Caco-2 (cell line): ENCODE measurements around the gene CD5L. TPM values are rescaled to one million over a fixed set of nuclear protein-coding genes. Genes with fewer than 3 reads are reported as not detected.

Source experiments
- BruUV-seq: library from RNA; stranded (reverse); fragments of 400-500 nt; replicated peaks from 2 replicates; lab custom pipeline; 2021; lab: Mats Ljungman, UMichigan
- CTCF ChIA-PET: fragments of 300-600 bp; sonication (Branson Sonifier 250); formaldehyde crosslinking; loops from one replicate; lab custom pipeline; 2022; ENCODE audit warnings: antibody characterized with exemption; lab: Charles Lee
- POLR2A ChIA-PET: fragments of 300-600 bp; sonication (Branson Sonifier 250); formaldehyde crosslinking; loops from one replicate; lab custom pipeline; 2022; ENCODE audit warnings: antibody characterized with exemption; lab: Charles Lee
- DNase-seq, 2 experiments: peaks; one replicate each; pipeline versions ENCODE4 v3.0.0 to v3.0.0-alpha.2; 2020 to 2022
- H3K27me3 ChIP-seq: replicated peaks from 2 replicates; pipeline ENCODE4 v1.6.0; 2011; ENCODE audit warnings: low read length; ENCODE audit not compliant: control insufficient read depth, insufficient read depth
- H3K36me3 ChIP-seq: 2 replicates; pipeline ENCODE4 v1.5.1; 2011; ENCODE audit warnings: low read length; ENCODE audit not compliant: control insufficient read depth, insufficient read depth
- H3K4me1 ChIP-seq: fragments of 250-450 bp; sonication (Bioruptor Pico); 2 replicates; pipeline ENCODE4 v1.5.1; 2020; ENCODE audit warnings: mild to moderate bottlenecking
- H3K4me3 ChIP-seq: 2 replicates; pipeline ENCODE4 v1.5.1; 2011; ENCODE audit warnings: low read depth, mild to moderate bottlenecking, control low read depth, low read length
- H3K9me3 ChIP-seq: fragments of 250-450 bp; sonication (Bioruptor Pico); 2 replicates; pipeline ENCODE4 v1.5.1; 2020; ENCODE audit warnings: mild to moderate bottlenecking, moderate library complexity
- H3K27ac Mint-ChIP-seq: one replicate; pipeline ENCODE4 v1.8.0; 2022; ENCODE audit warnings: mixed read lengths; ENCODE audit not compliant: unreplicated experiment
- H3K27me3 Mint-ChIP-seq: one replicate; pipeline ENCODE4 v1.8.0; 2022; ENCODE audit warnings: mixed read lengths; ENCODE audit not compliant: insufficient read depth, unreplicated experiment
- H3K36me3 Mint-ChIP-seq: one replicate; pipeline ENCODE4 v1.8.0; 2022; ENCODE audit warnings: mild to moderate bottlenecking, mixed read lengths; ENCODE audit not compliant: insufficient read depth, unreplicated experiment
- H3K4me1 Mint-ChIP-seq: one replicate; pipeline ENCODE4 v1.8.0; 2022; ENCODE audit warnings: low read depth, mixed read lengths; ENCODE audit not compliant: unreplicated experiment
- H3K4me3 Mint-ChIP-seq: one replicate; pipeline ENCODE4 v1.8.0; 2022; ENCODE audit warnings: mild to moderate bottlenecking, moderate library complexity, mixed read lengths; ENCODE audit not compliant: unreplicated experiment
- H3K9me3 Mint-ChIP-seq: one replicate; pipeline ENCODE4 v1.8.0; 2022; ENCODE audit warnings: mixed read lengths; ENCODE audit not compliant: unreplicated experiment
- CTCF ChIP-seq, 2 experiments: fragments of 200-600 bp in 1 of 2; IDR thresholded peaks; 1 replicate in 1 of 2; 2 replicates in 1 of 2; pipeline versions ENCODE4 v1.5.1 to v1.8.0; 2011 to 2022; ENCODE audit warnings: antibody characterized with exemption in 1 of 2, control low read depth in 1 of 2, inconsistent platforms in 1 of 2, low read depth in 1 of 2, low read length in 1 of 2, mild to moderate bottlenecking in 1 of 2, moderate library complexity in 1 of 2; ENCODE audit not compliant: insufficient read depth in 1 of 2, severe bottlenecking in 1 of 2, unreplicated experiment in 1 of 2
- intact Hi-C: fragments of 100-400 bp; cut with micrococcal nuclease; formaldehyde crosslinking; loops from one replicate; pipeline ENCODE4 v1.10.0; 2022; ENCODE audit not compliant: unreplicated experiment
- total RNA-seq: library from RNA; stranded (reverse); gene quantifications from 2 replicates; pipeline ENCODE4 v1.2.3, GENCODE V29; 2022

Gene CD5L
- total RNA-seq, 1 experiment from 2014 or later = not detected

- Mint-ChIP-seq H3K27ac (no peak overlapping the region), H3K27me3 (peaks cover 7% of the 10 kb centered on the region), H3K36me3 (no peaks in the 10 kb centered on the region), H3K9me3 (no peaks in the 10 kb centered on the region), H3K4me1 (no peaks in the 10 kb centered on the region), H3K4me3 (no peak overlapping the region)
- no TSS peak for BruUV-seq
- Histone ChIP-seq H3K4me1 (no peaks in the 10 kb centered on the region), H3K9me3 (no peaks in the 10 kb centered on the region), H3K36me3 (no peaks in the 10 kb centered on the region), H3K27me3 (no peaks in the 10 kb centered on the region), H3K4me3 (no peak overlapping the region)
- TF ChIP-seq CTCF (IDR thresholded peaks at IDR 0.05; ENCODE audit: insufficient read depth in 1 of 2, low read depth in 1 of 2, low read length in 1 of 2, severe bottlenecking in 1 of 2, unreplicated experiment in 1 of 2) = no peak
- POLR2A ChIA-PET = no interaction called here
- no peak for DNase-seq
- intact Hi-C loops = no loop called here
- CTCF ChIA-PET = no interaction called here
These were observed 56.4 kb downstream of the CD5L start for GRCh38 chr1:157785248-157785647.

GRCh38 chr1:157784801-157785200 is 56.8 kb downstream of the CD5L start:
- Mint-ChIP-seq H3K9me3 (no peaks in the 10 kb centered on the region), H3K36me3 (no peaks in the 10 kb centered on the region), H3K4me1 (no peaks in the 10 kb centered on the region), H3K27me3 (peaks cover 7% of the 10 kb centered on the region), H3K27ac (no peak overlapping the region), H3K4me3 (no peak overlapping the region)
- POLR2A ChIA-PET = no interaction called here
- CTCF ChIA-PET = no interaction called here
- DNase-seq = no peak
- Histone ChIP-seq H3K27me3 (no peaks in the 10 kb centered on the region), H3K4me1 (no peaks in the 10 kb centered on the region), H3K36me3 (no peaks in the 10 kb centered on the region), H3K9me3 (no peaks in the 10 kb centered on the region), H3K4me3 (no peak overlapping the region)
- intact Hi-C loops = no loop called here
- no peak for TF ChIP-seq CTCF (IDR thresholded peaks at IDR 0.05; ENCODE audit: insufficient read depth in 1 of 2, low read depth in 1 of 2, low read length in 1 of 2, severe bottlenecking in 1 of 2, unreplicated experiment in 1 of 2)
- BruUV-seq = no TSS peak

- no TSS peak for BruUV-seq
- no peaks in the 10 kb centered on the region for H3K9me3 Mint-ChIP-seq
- TF ChIP-seq CTCF (IDR thresholded peaks at IDR 0.05; ENCODE audit: insufficient read depth in 1 of 2, low read depth in 1 of 2, low read length in 1 of 2, severe bottlenecking in 1 of 2, unreplicated experiment in 1 of 2) = no peak
- no peak overlapping the region for H3K4me3 Mint-ChIP-seq
- Histone ChIP-seq H3K27me3 (no peaks in the 10 kb centered on the region), H3K36me3 (no peaks in the 10 kb centered on the region), H3K9me3 (no peaks in the 10 kb centered on the region), H3K4me3 (no peak overlapping the region), H3K4me1 (no peaks in the 10 kb centered on the region)
- intact Hi-C loops = no loop called here
- H3K27me3 Mint-ChIP-seq = peaks cover 10% of the 10 kb centered on the region
- ChIA-PET CTCF (interaction anchor here (1.2 kb wide), 1 partner anchor 193 kb away, joined by 3 read pairs; no protein-coding TSS in a partner anchor), POLR2A (no interaction called here)
- no peak for DNase-seq
- no peak overlapping the region for H3K27ac Mint-ChIP-seq
- H3K4me1 Mint-ChIP-seq = no peaks in the 10 kb centered on the region
- H3K36me3 Mint-ChIP-seq = no peaks in the 10 kb centered on the region
These were observed 58.7 kb downstream of the CD5L start for GRCh38 chr1:157782931-157783330.
